Panc1 (cell line): ENCODE results near the gene CEP63. TPM values are rescaled to one million over a fixed set of nuclear protein-coding genes. Genes with fewer than 3 reads are reported as not detected.

Experiments
- ATAC-seq: fragments of 200-7000 bp; cut with Tn5 transposase; 2 replicates; pipeline ENCODE4 v1.9.1; 2020; ENCODE audit warnings: mild to moderate bottlenecking, moderate library complexity
- BruUV-seq: library from RNA; stranded (reverse); fragments of 400-500 nt; replicated peaks from 2 replicates; lab custom pipeline; 2021; lab: Mats Ljungman, UMichigan
- CTCF ChIA-PET: fragments of 300-600 bp; sonication (Branson Sonifier 250); formaldehyde crosslinking; loops from one replicate; lab custom pipeline; 2022; ENCODE audit warnings: antibody characterized with exemption; lab: Charles Lee
- POLR2A ChIA-PET: fragments of 300-600 bp; sonication (Branson Sonifier 250); formaldehyde crosslinking; loops from one replicate; lab custom pipeline; 2022; ENCODE audit warnings: antibody characterized with exemption; lab: Charles Lee
- DNase-seq: peaks from one replicate; pipeline ENCODE4 v3.0.0-alpha.2; 2010; ENCODE audit warnings: low read depth, low spot score
- H3K27ac ChIP-seq: 2 replicates; pipeline ENCODE4 v1.5.1; 2011; ENCODE audit warnings: mild to moderate bottlenecking, low read length, inconsistent platforms
- H3K27me3 ChIP-seq: fragments of 200-500 bp; sonication (Bioruptor generic); 2 replicates; pipeline ENCODE4 v1.6.0; 2014; ENCODE audit warnings: low read length, inconsistent platforms; ENCODE audit not compliant: control insufficient read depth, insufficient read depth
- H3K36me3 ChIP-seq: fragments of 200-500 bp; sonication (Bioruptor generic); 2 replicates; pipeline ENCODE4 v1.5.1; 2014; ENCODE audit warnings: inconsistent platforms, mild to moderate bottlenecking, low read length, moderate library complexity; ENCODE audit not compliant: control insufficient read depth, insufficient read depth
- H3K4me1 ChIP-seq: 2 replicates; pipeline ENCODE4 v1.5.1; 2011; ENCODE audit warnings: inconsistent platforms, mild to moderate bottlenecking, low read length, moderate library complexity; ENCODE audit not compliant: control insufficient read depth, insufficient read depth
- H3K4me3 ChIP-seq, 2 experiments: 2 replicates each; pipeline ENCODE4 v1.5.1; 2011 to 2012; ENCODE audit warnings: low read depth in 2 of 2, low read length in 2 of 2, mild to moderate bottlenecking in 2 of 2, inconsistent platforms in 1 of 2, moderate library complexity in 1 of 2
- H3K9me3 ChIP-seq: fragments of 200-500 bp; sonication (Bioruptor generic); 2 replicates; pipeline ENCODE4 v1.5.1; 2014; ENCODE audit warnings: low read depth, mild to moderate bottlenecking, inconsistent platforms, low read length, moderate library complexity; ENCODE audit not compliant: control insufficient read depth, insufficient read depth
- CTCF ChIP-seq: fragments of 450-650 bp; IDR thresholded peaks from 2 replicates; pipeline ENCODE4 v1.5.1; 2017; ENCODE audit warnings: mild to moderate bottlenecking
- POLR2AphosphoS5 ChIP-seq: IDR thresholded peaks from 2 replicates; pipeline ENCODE4 v1.6.1; 2012; ENCODE audit warnings: mild to moderate bottlenecking, low read depth, low read length, moderate library complexity
- SIN3A ChIP-seq: IDR thresholded peaks from 2 replicates; pipeline ENCODE4 v1.6.1; 2012; ENCODE audit warnings: low read depth, mild to moderate bottlenecking, low read length, moderate library complexity, borderline replicate concordance; ENCODE audit not compliant: insufficient read depth
- TCF7L2 ChIP-seq: IDR thresholded peaks from 2 replicates; pipeline ENCODE4 v1.6.1; 2011; ENCODE audit warnings: mild to moderate bottlenecking, low read depth, low read length, inconsistent platforms
- in situ Hi-C: cut with HindIII; loops from 2 replicates; pipeline ENCODE4 v1.10.0; 2016; ENCODE audit warnings: low sequenced_read_pairs, low pct_unique_long_range_greater_than_20kb
- intact Hi-C: fragments of 100-400 bp; cut with micrococcal nuclease; formaldehyde crosslinking; loops from one replicate; pipeline ENCODE4 v1.10.0; 2022; ENCODE audit not compliant: unreplicated experiment
- total RNA-seq: library from RNA; stranded (reverse); gene quantifications from one replicate; pipeline ENCODE4 v1.2.1, GENCODE V29; 2021; ENCODE audit not compliant: unreplicated experiment
- TF ChIP-seq, protein P1 (sequence below), 2 experiments: IDR thresholded peaks; 2 replicates each; pipeline ENCODE4 v1.6.1; 2011 to 2012; ENCODE audit warnings: low read depth in 2 of 2, control low read depth in 1 of 2, low read length in 1 of 2, mild to moderate bottlenecking in 1 of 2, moderate library complexity in 1 of 2; ENCODE audit not compliant: insufficient read depth in 1 of 2

CEP63 gene
- total RNA-seq, 1 experiment from 2014 or later = 30.5 TPM

GRCh38 chr3:134496471-134497071, 10.7 kb downstream of the CEP63 start:
- Histone ChIP-seq H3K36me3 (no peaks in the 10 kb centered on the region), H3K4me1 (peaks cover 5% of the 10 kb centered on the region), H3K27ac (no peak overlapping the region), H3K27me3 (no peaks in the 10 kb centered on the region), H3K4me3 (no peak overlapping the region), H3K9me3 (no peaks in the 10 kb centered on the region)
- ATAC-seq (no peak), DNase-seq (no peak)
- intact Hi-C loops = no loop called here
- in situ Hi-C loops = no loop called here
- ChIA-PET POLR2A (no interaction called here), CTCF (no interaction called here)
- TF ChIP-seq POLR2AphosphoS5 = no peak
- TF ChIP-seq SIN3A = no peak
- no peak for TF ChIP-seq TCF7L2
- no peak for TF ChIP-seq CTCF
- TF ChIP-seq, protein P1, sequence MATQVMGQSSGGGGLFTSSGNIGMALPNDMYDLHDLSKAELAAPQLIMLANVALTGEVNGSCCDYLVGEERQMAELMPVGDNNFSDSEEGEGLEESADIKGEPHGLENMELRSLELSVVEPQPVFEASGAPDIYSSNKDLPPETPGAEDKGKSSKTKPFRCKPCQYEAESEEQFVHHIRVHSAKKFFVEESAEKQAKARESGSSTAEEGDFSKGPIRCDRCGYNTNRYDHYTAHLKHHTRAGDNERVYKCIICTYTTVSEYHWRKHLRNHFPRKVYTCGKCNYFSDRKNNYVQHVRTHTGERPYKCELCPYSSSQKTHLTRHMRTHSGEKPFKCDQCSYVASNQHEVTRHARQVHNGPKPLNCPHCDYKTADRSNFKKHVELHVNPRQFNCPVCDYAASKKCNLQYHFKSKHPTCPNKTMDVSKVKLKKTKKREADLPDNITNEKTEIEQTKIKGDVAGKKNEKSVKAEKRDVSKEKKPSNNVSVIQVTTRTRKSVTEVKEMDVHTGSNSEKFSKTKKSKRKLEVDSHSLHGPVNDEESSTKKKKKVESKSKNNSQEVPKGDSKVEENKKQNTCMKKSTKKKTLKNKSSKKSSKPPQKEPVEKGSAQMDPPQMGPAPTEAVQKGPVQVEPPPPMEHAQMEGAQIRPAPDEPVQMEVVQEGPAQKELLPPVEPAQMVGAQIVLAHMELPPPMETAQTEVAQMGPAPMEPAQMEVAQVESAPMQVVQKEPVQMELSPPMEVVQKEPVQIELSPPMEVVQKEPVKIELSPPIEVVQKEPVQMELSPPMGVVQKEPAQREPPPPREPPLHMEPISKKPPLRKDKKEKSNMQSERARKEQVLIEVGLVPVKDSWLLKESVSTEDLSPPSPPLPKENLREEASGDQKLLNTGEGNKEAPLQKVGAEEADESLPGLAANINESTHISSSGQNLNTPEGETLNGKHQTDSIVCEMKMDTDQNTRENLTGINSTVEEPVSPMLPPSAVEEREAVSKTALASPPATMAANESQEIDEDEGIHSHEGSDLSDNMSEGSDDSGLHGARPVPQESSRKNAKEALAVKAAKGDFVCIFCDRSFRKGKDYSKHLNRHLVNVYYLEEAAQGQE (IDR thresholded peaks at IDR 0.05; ENCODE audit: insufficient read depth in 1 of 2, low read depth in 2 of 2, low read length in 1 of 2) = no peak
- BruUV-seq = no TSS peak

DNA sequence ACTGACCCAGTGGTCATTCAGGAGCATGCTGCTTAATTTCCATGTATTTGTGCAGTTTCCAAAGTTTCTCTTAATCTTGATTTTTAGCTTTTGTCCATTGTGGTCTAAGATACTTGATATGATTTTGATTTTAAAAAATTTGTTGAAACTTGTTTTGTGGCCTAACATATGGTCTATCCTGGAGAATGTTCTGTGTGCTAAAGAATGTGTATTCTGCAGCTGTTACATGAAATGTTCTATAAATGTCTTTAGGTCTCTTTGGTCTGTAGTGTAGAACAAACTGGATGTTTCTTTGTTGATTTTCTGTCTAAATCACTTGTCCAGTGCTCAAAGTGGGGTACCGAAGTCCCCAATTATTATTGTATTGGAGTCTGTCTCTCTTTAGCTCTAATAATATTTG, 17.4 kb downstream of the CEP63 start:
- no peak overlapping the region for H3K27ac ChIP-seq
- in situ Hi-C loops = no loop called here
- H3K36me3 ChIP-seq = 0 out of 2 replicates have a peak, but pooled peaks cover 4% of the 10 kb centered on the region
- H3K9me3 ChIP-seq = no peaks in the 10 kb centered on the region; the same call in 1 of the 2 replicates
- no peak for DNase-seq
- H3K27me3 ChIP-seq = no peaks in the 10 kb centered on the region
- H3K4me1 ChIP-seq = no peaks in the 10 kb centered on the region
- ATAC-seq = no peak
- BruUV-seq = no TSS peak
- ChIA-PET POLR2A (no interaction called here), CTCF (no interaction called here)
- TF ChIP-seq TCF7L2 (no peak), CTCF (no peak), SIN3A (no peak), POLR2AphosphoS5 (no peak)
- TF ChIP-seq, protein P1 (IDR thresholded peaks at IDR 0.05; ENCODE audit: insufficient read depth in 1 of 2, low read depth in 2 of 2, low read length in 1 of 2) = no peak
- intact Hi-C loops = no loop called here
- no peak overlapping the region for H3K4me3 ChIP-seq
